ENCODE data around the gene IQGAP1. TPM values are rescaled to one million over a fixed set of nuclear protein-coding genes. Genes with fewer than 3 reads are reported as not detected.

The IQGAP1 gene
- total and polyA plus RNA-seq, 2 of the 13 experiments (the other 11 are each of a cell fraction or from before 2014, with no cell fraction given): 29.5 to 37.9 TPM

DNA sequence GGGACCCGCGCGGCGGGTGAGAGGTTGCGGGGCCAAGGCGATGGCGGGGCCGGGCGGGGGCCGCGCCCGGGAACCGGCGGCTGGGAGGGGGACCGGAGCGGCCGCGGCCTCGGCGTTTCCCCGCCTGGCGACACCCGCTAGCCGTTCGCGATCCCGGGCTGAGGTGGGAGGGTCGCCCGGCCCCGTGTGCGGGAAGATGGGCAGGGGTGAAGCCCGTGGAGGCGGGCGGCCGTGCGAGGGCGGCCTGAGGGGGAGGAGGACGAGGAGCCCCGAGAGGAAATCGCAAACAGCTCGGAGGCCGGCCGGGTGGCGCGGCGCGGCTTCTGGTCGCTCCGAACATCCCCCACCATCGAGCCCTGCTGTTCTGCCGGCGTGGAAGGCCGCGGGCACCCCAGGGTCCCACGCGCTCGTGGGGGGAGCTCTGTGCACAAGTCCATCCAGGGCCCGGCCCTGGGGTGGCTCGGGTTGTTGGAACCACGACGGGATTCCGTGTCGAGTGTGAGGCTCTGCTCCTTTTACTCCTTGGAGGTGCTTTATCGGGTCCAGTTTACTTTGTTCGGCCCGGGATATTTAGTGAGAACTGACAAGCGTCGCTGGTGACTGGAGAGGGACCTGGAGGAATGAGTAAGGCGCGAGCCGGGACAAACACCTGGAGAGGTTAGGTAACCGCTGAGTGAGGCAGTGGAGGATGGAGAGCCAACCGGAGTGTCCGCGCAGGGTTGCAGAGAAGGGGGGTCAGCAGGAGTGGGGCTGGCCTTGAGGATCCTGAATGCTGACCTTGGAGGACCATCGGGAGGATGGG lies 142.4 kb downstream of the IQGAP1 start (continued):
- peak; percentile 24; the same call in 1 of the 2 replicates for TF ChIP-seq TAF1 (CRISPR knock-in tag; IDR thresholded peaks at IDR 0.05)
- TF ChIP-seq GABPB1 (CRISPR knock-in tag; IDR thresholded peaks at IDR 0.05): peak; percentile 37; the same call in 1 of the 2 replicates
- peak; percentile 44; the same call in 1 of the 2 replicates for TF ChIP-seq ZBTB7B (CRISPR knock-in tag; IDR thresholded peaks at IDR 0.05)
- TF ChIP-seq TEAD2 (CRISPR knock-in tag; IDR thresholded peaks at IDR 0.05): no peak
- TF ChIP-seq, protein P1, sequence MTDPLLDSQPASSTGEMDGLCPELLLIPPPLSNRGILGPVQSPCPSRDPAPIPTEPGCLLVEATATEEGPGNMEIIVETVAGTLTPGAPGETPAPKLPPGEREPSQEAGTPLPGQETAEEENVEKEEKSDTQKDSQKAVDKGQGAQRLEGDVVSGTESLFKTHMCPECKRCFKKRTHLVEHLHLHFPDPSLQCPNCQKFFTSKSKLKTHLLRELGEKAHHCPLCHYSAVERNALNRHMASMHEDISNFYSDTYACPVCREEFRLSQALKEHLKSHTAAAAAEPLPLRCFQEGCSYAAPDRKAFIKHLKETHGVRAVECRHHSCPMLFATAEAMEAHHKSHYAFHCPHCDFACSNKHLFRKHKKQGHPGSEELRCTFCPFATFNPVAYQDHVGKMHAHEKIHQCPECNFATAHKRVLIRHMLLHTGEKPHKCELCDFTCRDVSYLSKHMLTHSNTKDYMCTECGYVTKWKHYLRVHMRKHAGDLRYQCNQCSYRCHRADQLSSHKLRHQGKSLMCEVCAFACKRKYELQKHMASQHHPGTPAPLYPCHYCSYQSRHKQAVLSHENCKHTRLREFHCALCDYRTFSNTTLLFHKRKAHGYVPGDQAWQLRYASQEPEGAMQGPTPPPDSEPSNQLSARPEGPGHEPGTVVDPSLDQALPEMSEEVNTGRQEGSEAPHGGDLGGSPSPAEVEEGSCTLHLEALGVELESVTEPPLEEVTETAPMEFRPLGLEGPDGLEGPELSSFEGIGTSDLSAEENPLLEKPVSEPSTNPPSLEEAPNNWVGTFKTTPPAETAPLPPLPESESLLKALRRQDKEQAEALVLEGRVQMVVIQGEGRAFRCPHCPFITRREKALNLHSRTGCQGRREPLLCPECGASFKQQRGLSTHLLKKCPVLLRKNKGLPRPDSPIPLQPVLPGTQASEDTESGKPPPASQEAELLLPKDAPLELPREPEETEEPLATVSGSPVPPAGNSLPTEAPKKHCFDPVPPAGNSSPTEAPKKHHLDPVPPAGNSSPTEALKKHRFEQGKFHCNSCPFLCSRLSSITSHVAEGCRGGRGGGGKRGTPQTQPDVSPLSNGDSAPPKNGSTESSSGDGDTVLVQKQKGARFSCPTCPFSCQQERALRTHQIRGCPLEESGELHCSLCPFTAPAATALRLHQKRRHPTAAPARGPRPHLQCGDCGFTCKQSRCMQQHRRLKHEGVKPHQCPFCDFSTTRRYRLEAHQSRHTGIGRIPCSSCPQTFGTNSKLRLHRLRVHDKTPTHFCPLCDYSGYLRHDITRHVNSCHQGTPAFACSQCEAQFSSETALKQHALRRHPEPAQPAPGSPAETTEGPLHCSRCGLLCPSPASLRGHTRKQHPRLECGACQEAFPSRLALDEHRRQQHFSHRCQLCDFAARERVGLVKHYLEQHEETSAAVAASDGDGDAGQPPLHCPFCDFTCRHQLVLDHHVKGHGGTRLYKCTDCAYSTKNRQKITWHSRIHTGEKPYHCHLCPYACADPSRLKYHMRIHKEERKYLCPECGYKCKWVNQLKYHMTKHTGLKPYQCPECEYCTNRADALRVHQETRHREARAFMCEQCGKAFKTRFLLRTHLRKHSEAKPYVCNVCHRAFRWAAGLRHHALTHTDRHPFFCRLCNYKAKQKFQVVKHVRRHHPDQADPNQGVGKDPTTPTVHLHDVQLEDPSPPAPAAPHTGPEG (CRISPR knock-in tag; IDR thresholded peaks at IDR 0.05): 0 out of 2 replicates have a peak, but pooled peaks have one; percentile 8
- 0 out of 2 replicates have a peak, but pooled peaks have one; percentile 10 for TF ChIP-seq ZNF746 (CRISPR knock-in tag; IDR thresholded peaks at IDR 0.05)
- TF ChIP-seq ZNF335 (CRISPR knock-in tag; IDR thresholded peaks at IDR 0.05): no peak
- no peak for TF ChIP-seq MED8 (CRISPR knock-in tag; IDR thresholded peaks at IDR 0.05; ENCODE audit: insufficient replicate concordance)
- TF ChIP-seq, protein P2, sequence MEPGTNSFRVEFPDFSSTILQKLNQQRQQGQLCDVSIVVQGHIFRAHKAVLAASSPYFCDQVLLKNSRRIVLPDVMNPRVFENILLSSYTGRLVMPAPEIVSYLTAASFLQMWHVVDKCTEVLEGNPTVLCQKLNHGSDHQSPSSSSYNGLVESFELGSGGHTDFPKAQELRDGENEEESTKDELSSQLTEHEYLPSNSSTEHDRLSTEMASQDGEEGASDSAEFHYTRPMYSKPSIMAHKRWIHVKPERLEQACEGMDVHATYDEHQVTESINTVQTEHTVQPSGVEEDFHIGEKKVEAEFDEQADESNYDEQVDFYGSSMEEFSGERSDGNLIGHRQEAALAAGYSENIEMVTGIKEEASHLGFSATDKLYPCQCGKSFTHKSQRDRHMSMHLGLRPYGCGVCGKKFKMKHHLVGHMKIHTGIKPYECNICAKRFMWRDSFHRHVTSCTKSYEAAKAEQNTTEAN (CRISPR knock-in tag; conservative IDR thresholded peaks at IDR 0.05): no peak
- 0 out of 2 replicates have a peak, but pooled peaks have one; percentile 56 for TF ChIP-seq ZNF558 (CRISPR knock-in tag; IDR thresholded peaks at IDR 0.05; ENCODE audit: borderline replicate concordance)
- no peak for TF ChIP-seq NCOR1 (IDR thresholded peaks at IDR 0.05; ENCODE audit: borderline replicate concordance, low read length)
- no peak for TF ChIP-seq KDM6A (CRISPR knock-in tag; IDR thresholded peaks at IDR 0.05; ENCODE audit: low read depth)
- peak; percentile 30; the same call in 1 of the 2 replicates for TF ChIP-seq YEATS4 (CRISPR knock-in tag; IDR thresholded peaks at IDR 0.05; ENCODE audit: borderline replicate concordance)
- TF ChIP-seq ZNF136 (CRISPR knock-in tag; IDR thresholded peaks at IDR 0.05; ENCODE audit: low read depth): no peak
- TF ChIP-seq PHF8 (CRISPR knock-in tag; IDR thresholded peaks at IDR 0.05): peak; percentile 52; the same call in 1 of the 2 replicates
- no peak for TF ChIP-seq HOXA9 (CRISPR knock-in tag; IDR thresholded peaks at IDR 0.05; ENCODE audit: borderline replicate concordance)
- TF ChIP-seq, protein P3, sequence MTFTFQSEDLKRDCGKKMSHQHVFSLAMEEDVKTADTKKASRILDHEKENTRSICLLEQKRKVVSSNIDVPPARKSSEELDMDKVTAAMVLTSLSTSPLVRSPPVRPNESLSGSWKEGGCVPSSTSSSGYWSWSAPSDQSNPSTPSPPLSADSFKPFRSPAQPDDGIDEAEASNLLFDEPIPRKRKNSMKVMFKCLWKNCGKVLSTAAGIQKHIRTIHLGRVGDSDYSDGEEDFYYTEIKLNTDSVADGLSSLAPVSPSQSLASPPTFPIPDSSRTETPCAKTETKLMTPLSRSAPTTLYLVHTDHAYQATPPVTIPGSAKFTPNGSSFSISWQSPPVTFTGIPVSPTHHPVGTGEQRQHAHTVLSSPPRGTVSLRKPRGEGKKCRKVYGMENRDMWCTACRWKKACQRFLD (CRISPR knock-in tag; IDR thresholded peaks at IDR 0.05; ENCODE audit: borderline replicate concordance): peak; percentile 62; the same call in 1 of the 2 replicates
- no peak for TF ChIP-seq NFE2L1 (CRISPR knock-in tag; IDR thresholded peaks at IDR 0.05; ENCODE audit: borderline replicate concordance)
- no peak for TF ChIP-seq REPIN1 (CRISPR knock-in tag; IDR thresholded peaks at IDR 0.05; ENCODE audit: borderline replicate concordance, low read depth)
- no peak for TF ChIP-seq PRMT3 (CRISPR knock-in tag; IDR thresholded peaks at IDR 0.05; ENCODE audit: borderline replicate concordance, low read depth)
- TF ChIP-seq SP1 (IDR thresholded peaks at IDR 0.05): no peak
- TF ChIP-seq SP1 (CRISPR knock-in tag; IDR thresholded peaks at IDR 0.05): no peak

Data from HepG2 (cell line).